GM12874 (cell line): ENCODE results near the gene GHITM.

ENCODE experiments used
- TF ChIP-seq, protein P1 (sequence below): IDR thresholded peaks from 2 replicates; pipeline ENCODE4 v1.5.1; 2011; ENCODE audit warnings: low read depth, mild to moderate bottlenecking, control low read depth, low read length, moderate library complexity; ENCODE audit not compliant: insufficient read depth

Gene GHITM

DNA sequence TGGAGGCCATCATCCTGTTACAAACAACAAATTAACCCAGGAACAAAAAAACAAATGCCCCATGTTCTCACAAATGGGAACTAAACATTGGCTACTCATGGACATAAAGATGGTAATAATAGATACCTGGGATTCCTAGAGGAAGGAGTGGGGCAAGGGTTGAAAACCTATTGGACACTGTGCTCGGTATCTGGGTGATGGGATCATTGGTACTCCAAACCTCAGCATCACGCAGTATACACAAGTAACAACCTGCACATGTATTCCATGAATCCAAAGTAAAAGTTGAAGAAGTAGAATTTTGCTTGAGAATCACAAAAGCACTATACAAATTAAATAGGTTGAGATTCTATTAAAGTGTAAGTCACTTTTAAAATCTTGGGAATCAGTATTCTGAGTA lies 16.7 kb downstream of the GHITM start:
- TF ChIP-seq, protein P1, sequence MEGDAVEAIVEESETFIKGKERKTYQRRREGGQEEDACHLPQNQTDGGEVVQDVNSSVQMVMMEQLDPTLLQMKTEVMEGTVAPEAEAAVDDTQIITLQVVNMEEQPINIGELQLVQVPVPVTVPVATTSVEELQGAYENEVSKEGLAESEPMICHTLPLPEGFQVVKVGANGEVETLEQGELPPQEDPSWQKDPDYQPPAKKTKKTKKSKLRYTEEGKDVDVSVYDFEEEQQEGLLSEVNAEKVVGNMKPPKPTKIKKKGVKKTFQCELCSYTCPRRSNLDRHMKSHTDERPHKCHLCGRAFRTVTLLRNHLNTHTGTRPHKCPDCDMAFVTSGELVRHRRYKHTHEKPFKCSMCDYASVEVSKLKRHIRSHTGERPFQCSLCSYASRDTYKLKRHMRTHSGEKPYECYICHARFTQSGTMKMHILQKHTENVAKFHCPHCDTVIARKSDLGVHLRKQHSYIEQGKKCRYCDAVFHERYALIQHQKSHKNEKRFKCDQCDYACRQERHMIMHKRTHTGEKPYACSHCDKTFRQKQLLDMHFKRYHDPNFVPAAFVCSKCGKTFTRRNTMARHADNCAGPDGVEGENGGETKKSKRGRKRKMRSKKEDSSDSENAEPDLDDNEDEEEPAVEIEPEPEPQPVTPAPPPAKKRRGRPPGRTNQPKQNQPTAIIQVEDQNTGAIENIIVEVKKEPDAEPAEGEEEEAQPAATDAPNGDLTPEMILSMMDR = no peak

DNA sequence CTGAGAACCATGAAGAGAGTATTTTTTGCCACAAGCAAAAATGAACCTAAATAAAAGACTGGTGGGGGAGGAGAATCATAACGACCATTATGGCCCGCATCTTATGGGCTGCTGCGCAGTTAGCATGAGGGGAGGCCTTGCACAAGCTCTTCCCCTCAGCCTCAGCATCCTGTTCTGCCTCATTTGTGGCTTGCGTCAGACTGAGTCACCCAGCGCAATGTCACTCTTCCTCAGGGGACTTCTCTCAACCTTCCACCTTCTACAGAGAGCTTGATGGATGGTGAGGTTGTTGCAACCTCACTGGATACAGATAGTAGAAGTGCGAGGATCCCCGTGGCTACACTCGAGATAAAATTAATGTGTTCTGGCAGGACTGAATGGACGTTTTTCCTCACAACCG lies 17.5 kb downstream of the GHITM start:
- TF ChIP-seq, protein P1 = no peak

DNA sequence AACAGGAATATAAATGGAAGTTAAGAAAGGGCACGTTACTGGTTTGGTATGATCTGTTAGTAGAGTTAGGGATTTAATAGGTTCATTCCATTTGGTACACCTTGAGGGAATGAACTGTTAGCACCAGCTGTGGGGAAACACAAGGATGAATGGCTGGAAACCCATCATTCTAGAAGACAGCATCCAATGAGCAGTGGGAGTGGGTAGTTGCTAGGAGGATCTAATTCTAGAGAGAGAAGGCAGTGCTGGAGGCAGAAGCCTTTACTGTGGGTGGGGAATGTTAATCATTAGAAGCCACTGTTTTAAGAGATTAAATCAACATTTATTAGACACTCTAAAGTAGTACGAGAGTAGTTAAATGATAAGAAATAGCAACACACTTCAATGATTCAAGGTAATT lies 18.8 kb downstream of the GHITM start:
- TF ChIP-seq, protein P1 = no peak

DNA sequence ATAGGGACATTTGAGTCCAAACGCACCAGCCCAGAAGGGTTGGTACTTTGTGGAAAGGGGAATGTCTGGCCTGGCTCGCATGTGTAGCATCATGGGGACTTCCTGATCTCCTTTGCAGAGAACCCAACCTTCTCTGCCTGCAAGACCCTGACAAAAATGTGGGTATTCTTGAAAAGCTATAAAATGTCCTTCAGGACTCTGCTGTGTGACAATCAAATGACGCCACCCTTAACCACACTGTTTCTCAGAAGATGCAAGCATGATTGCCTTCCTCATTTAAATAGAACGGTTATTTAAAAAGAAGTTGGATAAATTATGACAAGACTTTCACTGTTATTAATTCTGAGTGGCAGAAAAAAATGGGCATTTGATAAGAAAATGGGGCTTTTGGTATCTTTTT lies 19.2 kb downstream of the GHITM start:
- TF ChIP-seq, protein P1 = no peak

DNA sequence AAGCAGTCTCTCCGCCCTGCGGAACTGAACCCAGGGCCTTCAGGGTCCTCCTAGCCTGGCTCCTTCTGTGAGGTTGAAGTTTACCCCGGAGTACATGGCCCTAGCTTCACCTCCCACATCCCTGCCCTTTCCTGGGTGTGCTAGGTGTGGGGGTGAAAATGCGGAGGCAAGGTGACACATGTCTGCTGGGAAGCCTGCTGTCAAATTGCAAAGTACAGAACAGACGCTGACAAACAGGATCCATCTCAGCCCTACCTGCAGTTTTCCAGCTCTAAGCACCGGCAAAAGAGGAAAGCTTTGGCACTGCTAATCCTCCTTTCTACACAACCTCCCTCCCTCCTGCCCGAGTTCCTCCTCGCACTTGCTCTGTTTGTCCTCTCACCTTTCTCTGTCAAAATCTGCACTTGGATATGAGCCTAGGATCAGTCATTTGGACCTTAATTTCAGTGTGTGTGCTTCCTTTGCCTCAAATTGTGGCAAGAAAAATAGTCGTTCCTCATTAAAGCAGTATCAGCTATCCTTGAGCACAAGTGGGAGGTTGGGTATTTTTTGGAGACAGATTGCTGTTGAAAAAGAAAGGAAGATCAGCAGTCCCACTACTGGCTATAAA lies 19.9 kb downstream of the GHITM start:
- TF ChIP-seq, protein P1 = no peak

DNA sequence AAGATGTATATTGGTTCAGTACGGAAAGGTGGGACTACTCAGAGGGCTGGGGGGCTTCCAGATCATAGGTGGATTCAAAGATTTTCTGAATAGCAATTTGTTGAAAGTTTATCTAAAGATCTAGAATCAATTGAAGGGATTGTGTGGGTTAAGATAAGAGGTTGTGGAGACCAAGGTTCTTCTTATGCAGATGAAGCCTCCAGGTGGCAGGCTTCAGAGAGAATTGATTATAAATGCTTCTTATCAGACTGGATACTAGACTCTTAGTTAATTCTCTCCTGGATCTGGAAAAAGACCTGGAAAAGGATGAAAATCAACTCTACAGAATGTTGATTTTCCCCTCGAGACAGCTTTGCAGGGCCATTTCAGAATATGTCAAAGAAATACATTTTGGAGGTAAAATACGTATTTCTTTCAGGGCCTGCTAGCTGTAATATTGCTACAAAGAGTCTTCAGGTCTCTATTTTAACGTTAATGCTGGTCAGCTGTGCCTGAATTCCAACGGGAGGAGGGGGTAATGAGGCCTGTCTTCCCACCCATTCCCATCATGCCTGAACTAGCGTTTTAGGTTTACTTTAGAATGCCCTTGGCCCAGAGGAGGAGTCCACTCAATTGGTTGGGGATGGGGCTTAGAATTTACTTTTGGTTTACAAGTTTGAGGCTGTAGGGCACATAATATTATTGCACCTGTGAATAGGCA lies 21.5 kb downstream of the GHITM start:
- TF ChIP-seq, protein P1 = no peak

DNA sequence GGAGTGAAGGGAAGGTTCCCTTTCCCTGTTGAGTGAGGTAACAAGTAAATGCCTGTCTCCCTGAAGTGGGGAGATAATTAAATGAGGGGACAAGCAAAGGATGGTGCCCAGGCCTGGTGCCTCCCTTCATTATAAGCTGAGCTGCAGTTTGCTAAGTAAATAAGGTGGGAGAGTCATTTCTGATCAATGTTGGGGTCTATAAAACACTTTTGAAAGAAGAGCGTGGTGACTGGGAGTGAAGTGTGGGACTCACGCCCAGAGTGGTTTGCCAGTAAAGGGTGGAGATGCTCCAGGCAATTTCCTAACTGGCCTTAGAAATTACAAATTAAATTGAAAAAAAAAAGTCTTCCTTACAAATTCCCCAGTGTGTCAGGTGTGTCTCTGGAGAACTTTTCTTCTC lies 24.7 kb downstream of the GHITM start:
- TF ChIP-seq, protein P1 = no peak
